Esophagus squamous epithelium (tissue), 4 donors: ENCODE data around the gene DNAJB12.

Experiments used
- CTCF ChIP-seq, 6 experiments: fragments of 450-650 bp in 4 of 6; fragments of 200-600 bp in 2 of 6; sonication (generic) in 2 of 6; IDR thresholded peaks; one replicate each; pipeline ENCODE4 v1.5.1; 2016 to 2019; ENCODE audit warnings: antibody characterized with exemption in 6 of 6, mild to moderate bottlenecking in 4 of 6, moderate library complexity in 4 of 6
- POLR2A ChIP-seq, 4 donors: fragments of 450-650 bp; IDR thresholded peaks; one replicate each; pipeline ENCODE4 v1.6.1; 2017; ENCODE audit warnings: antibody characterized with exemption in 4 of 4, mild to moderate bottlenecking in 4 of 4, moderate library complexity in 3 of 4

GRCh38 chr10:72310241-72310633 lies 44.5 kb downstream of the DNAJB12 start:
- TF ChIP-seq POLR2A (IDR thresholded peaks at IDR 0.05): no peak
- TF ChIP-seq CTCF (IDR thresholded peaks at IDR 0.05): no peak
